Measurements from ENCODE around the gene EIF2B1.
"Not testable (repeated sequence)": the region's sequence is repeated elsewhere in the genome, so short reads cannot be mapped to it uniquely, and the experiment has no call there.

EIF2B1 gene

DNA sequence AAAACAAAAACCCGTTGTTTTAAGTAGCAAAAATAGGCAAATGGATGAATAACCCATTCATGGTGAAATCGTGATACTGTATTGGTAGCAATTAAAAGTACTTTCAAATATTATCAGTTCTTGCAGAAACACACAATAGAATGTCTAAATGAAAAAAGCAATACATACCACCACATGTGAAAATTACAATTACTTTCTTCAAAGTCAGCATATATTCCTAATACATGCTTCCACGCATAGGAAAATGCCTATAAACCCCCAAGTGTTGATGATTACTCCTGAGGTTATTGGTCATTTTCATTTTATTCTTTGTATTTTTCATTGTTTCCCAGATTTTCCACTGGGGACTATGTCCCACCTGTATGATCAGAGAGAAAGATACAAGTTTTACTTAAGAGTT lies 16.3 kb downstream of the EIF2B1 start:
- no peak for DNase-seq

DNA sequence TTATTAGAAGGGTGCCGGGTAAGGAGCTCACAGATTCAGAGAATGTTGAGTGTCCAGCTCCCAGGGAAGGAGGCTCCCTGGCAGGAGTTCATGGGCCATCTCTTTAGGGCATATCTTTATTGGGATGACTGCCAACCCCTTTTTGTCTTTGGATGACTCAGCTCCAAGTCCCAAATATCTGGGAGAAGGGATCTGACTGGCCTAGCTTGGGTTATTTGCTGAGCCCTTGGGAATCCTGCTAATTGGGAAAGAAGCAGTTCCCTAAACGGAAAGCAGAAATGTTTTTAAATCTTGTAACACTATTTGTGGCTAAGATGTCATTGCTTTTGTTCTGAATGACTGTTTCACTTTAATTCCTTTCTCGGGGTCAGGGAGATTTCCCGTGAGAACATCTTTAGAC lies 19.0 kb downstream of the EIF2B1 start:
- DNase-seq = no peak

DNA sequence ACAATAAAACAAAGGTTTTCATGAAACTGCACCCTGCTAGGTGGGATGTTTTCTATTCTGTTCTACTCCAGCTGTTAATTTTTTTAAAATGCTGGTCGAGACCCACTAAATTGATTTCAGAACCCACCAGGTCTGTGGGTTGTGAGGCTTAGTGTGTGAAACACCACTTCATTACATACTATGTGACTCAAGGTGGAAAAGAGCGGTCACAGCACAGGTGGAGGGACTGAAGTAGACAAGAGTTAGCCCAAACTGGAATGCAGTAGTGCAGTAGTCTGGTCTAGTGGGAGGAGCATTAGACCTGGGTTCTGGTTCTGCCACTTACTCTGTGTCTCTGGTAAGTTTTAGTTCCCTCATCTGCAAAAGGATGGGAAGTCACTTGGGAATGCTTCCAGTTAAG lies 19.4 kb downstream of the EIF2B1 start:
- DNase-seq = no peak

DNA sequence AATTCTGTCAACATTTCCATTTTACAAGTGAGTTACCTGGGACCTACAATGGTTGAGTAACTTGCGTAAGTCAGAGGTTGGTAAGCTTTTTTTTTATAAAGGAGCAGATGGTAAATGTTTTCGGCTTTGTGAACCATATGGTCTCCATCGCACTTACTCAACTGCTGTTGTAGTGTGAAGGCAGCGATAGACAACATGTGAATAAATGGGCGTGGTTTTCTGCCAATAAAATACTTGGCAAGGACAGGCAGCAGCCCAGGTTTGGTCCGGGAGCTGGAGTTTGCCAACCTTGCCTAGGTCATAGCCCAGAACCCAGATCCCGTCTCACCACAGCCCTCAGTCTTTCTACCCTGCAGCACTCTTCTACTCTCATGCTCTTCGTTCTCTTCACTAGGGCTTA lies 25.3 kb downstream of the EIF2B1 start:
- DNase-seq = peak; percentile 88

DNA sequence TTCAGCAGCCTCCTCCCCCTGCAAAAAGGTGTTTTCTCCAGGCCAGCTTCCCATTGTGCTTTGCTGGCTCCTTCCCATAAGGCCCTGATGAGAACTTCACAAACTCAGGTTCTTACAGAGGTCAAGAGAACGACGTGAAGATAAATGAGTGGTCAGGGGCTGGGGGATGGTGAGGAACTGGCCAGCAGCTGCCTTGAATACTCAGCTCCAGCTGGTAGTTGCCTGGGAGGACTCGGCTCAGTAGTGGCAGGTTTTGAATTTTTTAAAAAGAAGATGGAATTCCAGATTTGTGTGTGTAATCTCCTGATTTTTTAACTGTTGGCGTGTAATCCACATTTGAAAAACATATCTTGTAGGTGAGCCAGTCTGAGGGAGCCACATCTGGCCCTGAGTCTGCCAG lies 25.7 kb downstream of the EIF2B1 start:
- DNase-seq = no peak

DNA sequence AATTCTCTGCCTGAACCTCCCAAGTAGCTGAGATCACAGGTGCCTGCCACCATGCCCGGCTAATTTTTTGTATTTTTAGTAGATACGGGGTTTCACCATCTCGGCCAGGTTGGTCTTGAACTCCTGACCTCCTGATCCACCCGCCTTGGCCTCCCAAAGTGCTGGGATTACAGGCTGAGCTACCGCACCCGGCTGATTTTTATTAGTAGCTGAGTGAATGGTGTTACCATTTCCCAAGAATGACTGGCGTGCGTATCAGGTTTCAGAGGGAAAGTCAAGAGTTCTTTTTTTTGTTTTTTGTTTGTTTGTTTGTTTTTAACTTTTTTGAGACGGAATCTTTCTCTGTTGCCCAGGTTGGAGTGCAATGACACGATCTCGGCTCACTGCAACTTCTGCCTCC lies 30.0 kb downstream of the EIF2B1 start:
- not testable (repeated sequence) for DNase-seq

DNA sequence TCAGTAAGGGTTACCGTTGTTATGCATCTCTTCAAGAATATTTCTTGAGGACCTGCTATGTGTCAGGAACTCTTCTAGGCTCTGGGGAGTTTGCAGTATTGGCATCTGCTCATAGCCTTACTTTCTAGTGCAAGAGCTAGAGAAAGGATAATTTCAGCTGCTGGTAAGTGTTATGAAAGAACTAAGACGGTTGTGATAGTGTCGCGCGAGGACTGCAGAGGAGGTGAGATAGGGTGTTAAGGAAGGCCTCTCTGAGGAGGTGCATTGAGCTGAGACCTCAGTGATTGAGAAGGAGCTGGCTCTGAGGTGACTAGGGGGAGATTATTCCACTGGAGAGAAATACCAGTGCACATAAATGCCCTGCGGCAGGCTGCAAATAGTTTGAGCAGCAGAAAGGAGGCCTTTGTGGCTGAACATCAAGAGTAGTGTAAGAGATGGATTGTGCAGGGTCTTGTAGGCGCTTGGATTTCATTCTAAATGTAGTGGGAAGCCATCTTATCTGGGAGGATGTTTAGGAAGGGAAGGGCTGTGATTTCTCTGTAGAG lies 30.8 kb downstream of the EIF2B1 start:
- no peak for DNase-seq

DNA sequence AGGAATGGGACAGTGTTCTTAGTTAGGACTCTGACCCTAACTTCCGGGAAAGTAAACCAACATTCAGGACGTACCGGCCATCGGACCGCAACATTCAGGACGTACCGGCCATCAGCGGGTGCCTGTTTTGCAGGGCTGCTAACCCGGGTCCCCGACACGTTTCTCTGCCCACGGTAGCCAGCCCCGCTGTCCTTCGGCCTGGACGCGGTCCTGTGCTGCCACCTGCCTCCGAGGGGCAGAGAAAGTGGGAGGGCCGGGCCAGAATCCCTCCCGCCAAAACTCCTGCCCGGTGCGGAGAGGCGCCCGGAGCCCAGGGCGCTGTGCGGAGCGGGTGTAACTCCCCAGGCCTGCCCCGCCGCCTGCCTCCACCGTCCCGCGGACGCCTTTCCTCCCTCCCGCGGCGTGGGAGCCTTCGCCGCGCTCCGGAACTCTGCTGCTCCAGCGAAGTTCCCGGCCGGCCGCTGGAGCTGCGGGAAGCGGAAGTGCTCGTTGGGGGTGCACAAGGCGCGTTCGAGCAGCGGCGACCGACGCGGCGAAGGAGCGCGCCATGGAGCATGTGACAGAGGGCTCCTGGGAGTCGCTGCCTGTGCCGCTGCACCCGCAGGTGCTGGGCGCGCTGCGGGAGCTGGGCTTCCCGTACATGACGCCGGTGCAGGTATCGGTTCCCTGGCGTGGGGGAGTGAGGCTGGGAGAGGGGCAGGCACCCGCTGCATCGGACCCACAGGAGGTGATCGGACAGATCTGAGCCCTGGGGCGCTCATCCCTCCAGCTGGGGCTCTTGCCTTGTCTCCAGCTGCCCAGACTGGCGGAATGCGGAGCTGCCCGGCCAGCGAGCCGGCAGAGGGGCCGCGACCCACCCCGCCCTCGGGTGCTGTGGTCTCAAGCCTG lies 31.6 kb downstream of the EIF2B1 start, which contains the start of gene DDX55:
TSS of gene DDX55 (plus strand) at position 498 of the 888 bp plus-strand sequence. CDS start at position 548, 50 bp downstream.
- no peak for DNase-seq

DNA sequence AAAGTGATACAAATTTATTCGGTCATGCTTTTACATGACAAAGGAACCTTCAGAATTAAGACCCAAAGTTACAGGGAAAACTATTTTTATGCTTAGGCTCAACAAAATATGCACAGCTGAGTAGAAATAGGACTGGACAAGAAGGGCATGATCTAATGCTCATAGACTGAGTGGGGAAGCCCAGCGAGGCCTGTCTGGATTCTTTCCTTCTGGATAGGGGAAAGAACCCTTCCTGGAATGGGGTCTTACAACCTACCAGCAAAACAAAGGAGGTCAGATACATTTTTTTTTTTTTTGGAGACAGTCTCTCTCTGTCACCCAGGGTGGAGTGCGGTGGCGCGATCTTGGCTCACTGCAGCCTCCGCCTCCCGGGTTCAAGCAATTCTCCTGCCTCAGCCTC lies 33.8 kb downstream of the EIF2B1 start:
- DNase-seq = no peak

DNA sequence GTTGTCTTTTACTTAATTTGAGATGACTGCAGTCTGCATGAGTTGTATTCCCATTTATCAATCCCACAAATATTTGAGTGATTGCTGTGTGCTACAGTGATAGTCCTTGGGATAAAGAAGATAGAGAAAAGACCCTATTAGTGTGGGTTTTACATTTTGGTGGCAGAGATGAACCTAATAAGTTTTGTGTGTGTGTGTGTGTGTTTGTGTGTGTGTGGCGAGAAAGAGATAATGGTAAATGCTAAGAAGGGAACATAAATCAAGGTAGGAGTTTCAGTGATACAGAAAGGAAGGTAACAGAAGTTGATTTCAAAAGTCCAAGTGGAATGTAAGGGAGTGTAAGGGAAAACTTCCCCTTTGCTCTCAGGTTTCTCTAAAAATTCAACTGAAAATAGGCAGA lies 34.2 kb downstream of the EIF2B1 start:
- DNase-seq = no peak

DNA sequence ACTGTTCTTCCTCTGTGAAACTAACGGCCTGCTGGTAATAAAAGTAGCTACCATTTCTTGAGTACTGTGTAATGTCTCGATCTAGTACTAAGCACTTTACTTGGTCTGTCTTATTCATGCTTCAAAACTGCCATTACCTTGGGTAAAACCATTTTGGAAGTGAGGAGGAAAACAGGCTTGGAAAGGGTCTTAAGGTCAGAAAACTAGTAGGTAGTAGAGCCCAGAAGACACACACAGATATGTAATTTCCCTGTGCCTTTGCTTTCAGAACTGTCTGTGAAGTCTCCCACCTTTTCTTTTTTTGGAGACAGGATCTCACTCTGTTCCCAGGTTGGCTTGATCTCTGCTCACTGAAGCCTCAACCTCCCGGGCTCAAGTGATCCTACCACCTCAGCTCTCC lies 35.0 kb downstream of the EIF2B1 start:
- no peak for DNase-seq

DNA sequence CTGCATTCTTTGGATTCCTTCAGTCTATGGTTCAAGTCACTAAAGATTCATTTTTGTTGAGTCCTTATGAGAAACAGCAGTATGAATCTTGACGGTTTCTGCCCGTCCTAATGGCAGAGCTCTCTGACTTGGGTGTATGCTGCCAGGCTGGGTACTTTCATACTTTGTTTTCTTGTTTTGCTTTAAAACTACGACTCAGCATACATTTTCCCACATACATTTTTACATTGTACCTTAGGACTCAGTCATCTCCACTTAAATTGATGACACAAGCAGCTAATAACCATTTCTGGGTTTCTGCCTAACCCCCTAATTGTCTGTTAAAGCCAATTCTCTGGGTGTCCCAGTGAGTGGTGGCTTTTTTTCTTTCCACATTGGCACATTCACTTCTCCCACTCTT lies 36.4 kb downstream of the EIF2B1 start:
- no peak for DNase-seq

DNA sequence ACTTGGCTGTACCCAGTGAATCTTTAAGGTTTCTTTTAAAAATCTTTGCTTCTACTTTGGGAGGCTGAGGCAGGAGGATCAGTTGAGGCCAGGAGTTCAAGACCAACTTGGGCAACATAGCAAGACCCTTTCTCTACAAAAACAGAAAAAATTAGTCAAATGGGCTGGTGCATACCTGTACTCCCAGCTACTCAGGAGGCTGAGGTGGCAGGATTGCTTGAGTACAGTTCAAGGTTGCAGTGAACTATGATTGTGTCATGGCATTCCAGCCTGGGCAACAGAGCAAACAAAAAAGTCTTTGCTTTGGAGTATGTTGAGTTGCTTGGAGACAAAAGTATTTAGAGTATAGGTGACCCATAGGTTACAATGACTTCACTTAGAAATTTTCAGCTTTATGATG lies 37.8 kb downstream of the EIF2B1 start:
- DNase-seq = no peak

DNA sequence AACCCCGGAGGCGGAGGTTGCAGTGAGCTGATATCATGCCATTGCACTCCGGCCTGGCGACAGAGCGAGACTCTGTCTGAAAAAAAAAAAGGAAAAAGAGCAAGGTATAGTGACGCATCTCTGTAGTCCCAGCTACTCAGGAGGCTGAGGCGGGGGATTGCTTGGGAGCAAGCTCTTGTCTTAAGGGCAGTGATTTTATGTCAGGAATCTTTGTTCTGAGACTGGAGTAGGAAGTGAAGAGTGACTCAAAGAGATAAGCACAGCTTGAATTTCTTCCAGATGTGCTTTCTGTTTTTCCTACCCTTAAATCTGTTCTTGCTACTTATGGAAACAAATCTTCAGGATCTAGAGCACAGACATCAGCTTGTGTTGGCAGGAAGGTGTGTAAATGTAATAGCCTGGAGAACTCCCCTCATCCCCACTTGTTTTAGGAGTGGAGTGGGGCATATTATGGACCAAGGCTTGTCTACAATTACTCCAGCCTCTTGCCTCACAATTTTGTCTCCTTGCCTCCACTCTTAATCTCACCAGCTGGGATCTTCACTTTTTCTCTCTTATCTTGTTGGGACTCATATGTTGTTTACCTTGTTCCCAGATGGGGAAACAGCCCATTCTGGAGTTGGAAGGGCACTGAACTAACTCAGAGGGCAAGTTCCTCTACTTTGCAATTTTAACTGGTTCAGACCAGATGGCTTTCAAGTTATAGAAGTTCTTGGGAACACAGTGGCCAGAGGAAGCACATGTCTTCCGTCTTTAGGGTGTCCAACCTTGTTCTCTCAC lies 41.6 kb downstream of the EIF2B1 start:
- no peak for DNase-seq

DNA sequence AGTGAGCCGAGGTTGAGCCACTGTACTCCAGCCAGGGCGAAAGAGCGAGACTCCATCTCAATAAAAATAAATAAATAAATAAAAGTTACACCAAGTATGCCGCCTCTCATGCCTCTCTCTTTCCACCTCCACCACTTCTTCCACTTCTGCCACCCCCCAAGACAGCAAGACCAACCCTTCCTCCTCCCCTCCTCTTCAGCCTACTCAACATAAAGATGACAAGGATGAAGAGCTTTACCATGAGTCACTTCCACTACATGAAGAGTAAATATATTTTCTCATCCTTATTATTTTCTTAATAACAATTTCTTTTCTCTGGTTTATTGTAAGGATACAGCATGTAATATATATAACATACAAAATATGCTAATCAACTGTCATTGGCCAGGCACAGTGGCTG lies 52.7 kb downstream of the EIF2B1 start:
- no peak for DNase-seq

DNA sequence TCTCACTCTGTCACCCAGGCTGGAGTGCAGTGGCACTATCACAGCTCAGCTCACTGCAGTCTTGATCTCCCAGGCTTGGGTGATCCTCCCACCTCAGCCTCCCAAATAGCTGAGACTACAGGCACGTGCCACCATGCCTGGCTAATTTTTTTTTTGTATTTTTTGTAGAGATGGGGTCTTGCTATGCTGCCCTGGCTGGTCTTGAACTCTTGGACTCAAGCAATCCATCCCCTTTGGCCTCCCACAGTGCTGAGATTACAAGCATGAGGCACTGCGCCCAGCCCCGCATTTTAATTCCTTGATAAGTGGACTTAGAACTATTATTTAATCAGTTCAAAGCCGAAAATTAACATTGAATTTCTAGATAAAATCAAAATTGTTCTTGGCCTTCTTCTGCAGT lies 54.7 kb downstream of the EIF2B1 start:
- not testable (repeated sequence) for DNase-seq

DNA sequence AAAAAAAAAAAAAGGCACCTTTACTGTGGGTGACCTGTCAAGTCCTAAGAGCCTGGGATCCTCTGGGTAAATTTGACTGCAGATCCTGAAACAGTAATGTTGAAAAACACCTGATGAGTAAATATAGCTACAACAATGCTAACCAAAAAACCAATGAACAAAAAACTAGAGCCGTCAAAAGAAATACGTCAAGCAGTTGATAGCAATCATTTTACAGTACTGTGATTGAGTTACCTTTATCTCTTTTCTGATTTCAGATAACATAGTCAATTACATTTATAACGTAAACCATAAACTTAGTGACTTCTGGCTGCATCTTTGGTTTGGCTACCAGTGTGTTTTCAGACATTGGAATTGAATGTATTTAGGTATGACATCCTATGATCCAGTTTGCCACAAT lies 55.2 kb downstream of the EIF2B1 start:
- no peak for DNase-seq

DNA sequence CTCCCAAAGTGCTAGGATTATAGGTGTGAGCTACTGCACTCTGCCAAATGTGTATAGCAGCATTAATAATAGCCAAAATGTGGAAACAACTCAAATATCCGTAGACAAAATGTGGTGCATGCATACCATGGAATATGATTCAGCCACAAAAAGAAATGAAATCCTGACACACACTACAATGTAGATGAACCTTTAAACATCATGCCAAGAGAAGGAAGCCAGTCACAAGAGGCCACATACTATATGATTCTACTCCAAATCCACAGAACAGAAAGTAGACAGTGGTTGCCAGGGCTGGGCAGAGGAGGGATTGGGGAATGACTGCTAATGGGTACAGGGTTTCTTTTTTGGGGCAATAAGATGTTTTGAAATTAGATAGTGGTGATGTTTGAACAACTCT lies 56.9 kb downstream of the EIF2B1 start:
- no peak for DNase-seq

DNA sequence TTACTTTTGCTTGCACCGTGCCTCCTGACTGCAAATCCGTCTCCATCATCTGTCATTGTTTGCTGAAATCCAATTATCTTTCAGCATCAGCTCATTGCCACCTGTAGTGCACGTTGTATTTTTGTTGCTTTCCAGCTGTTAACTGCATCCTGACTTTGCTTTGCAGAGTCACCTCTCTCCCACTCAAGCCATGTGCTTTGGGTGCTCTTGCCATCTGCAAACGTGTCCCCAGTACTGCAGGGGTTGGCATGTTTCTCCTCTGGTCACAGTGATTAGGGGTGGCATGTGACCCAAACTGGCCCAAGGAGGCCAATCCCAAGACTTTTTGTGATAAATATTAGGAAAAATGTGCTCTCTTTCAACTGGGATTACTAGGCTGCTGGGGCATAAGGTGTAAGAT lies 59.6 kb downstream of the EIF2B1 start:
- no peak for DNase-seq

DNA sequence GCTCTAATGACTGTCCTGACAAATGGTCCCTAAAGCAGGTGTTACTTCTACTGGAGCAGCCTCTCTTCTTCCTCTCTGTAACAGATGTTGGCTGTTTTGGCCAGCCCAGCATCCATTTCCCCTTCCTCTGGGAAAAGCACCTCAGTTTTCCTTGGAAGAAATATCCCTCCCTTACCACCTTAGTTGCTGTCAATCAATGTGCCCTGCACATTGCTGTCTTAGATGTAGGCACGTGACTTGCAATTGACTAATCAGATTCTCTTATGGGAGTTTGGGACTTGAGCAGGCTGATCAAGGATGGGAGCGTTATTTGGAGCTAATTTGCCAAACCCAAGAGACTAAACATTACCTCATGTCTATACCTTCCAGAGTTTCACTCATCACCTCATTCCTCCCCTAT lies 61.1 kb downstream of the EIF2B1 start:
- no peak for DNase-seq

DNA sequence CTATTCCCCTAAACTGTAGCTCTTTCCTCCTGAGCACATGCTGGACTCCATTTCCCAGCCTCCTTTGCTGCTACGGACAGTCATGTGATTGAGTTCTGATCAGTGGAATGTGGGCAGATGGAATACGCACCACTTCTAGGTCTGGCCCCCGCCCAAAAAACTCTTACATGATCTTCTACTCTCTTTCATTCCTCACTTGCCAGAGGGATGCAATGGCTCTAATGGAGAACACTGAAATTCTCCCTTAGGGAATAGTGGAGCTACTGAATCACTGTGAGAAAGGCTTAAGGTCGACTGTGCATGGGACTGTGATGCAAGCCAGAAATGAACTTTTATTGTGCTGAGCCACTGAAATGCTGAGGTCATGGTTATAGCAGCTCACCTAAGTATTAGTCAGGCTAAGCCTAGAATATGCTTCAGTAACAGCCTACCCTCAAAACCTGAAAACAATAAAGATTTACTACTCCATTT lies 62.1 kb downstream of the EIF2B1 start:
- peak; percentile 80 for DNase-seq
